ENCODE results near the gene FBXL3.

Gene FBXL3

GRCh38 chr13:77048681-77049080, 21.7 kb upstream of the FBXL3 start:
- Histone ChIP-seq H3K9me3 (ENCODE audit: control insufficient read depth, low read length) (no peaks in the 10 kb centered on the region), H3K79me2 (no peaks in the 10 kb centered on the region), H3K4me3 (ENCODE audit: low read depth, low read length) (no peak overlapping the region), H3K4me1 (no peaks in the 10 kb centered on the region), H2AFZ (no peak overlapping the region), H3K27ac (no peak overlapping the region), H3K27me3 (ENCODE audit: control insufficient read depth, insufficient read depth, low read length) (no peaks in the 10 kb centered on the region), H3K36me3 (ENCODE audit: control insufficient read depth, insufficient read depth, low read length) (no peaks in the 10 kb centered on the region), H3K4me2 (ENCODE audit: low read length) (no peak overlapping the region), H3K9ac (no peak overlapping the region)
- TF ChIP-seq, protein P1, sequence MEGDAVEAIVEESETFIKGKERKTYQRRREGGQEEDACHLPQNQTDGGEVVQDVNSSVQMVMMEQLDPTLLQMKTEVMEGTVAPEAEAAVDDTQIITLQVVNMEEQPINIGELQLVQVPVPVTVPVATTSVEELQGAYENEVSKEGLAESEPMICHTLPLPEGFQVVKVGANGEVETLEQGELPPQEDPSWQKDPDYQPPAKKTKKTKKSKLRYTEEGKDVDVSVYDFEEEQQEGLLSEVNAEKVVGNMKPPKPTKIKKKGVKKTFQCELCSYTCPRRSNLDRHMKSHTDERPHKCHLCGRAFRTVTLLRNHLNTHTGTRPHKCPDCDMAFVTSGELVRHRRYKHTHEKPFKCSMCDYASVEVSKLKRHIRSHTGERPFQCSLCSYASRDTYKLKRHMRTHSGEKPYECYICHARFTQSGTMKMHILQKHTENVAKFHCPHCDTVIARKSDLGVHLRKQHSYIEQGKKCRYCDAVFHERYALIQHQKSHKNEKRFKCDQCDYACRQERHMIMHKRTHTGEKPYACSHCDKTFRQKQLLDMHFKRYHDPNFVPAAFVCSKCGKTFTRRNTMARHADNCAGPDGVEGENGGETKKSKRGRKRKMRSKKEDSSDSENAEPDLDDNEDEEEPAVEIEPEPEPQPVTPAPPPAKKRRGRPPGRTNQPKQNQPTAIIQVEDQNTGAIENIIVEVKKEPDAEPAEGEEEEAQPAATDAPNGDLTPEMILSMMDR (IDR thresholded peaks at IDR 0.05), result no peak

DNA sequence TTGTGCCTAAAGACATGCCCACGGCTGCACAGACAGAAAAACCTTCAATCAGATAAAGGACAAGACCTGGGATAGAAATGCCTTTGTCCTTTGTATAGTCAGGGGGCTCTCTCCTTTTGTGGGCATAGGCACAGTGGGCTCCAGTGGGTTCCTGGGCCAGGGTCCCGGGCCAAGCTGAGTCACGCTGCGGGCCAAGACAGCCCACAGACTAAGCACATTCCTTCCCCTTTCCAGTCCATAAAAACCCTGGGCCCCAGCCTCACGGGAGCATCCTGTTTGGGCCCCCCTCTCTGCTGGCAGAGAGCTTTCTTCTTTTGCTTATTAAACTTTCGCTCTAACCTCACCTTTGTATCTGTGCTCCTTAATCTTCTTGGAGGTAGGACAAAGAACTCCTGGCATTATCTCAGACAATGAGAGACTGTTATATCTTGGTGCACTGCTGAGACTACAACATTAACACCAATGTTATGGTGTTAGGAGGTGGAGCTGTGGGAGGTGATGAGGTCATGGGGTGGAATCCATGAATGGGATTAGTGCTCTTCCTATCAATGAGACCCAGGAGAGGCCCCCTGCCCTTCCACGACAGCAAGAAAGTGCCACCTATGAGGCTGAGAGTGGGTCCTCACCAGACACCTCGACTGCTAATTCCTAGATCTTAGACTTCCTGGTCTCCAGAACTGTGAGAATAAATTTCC, 20.8 kb upstream of the FBXL3 start:
- TF ChIP-seq, protein P1 (IDR thresholded peaks at IDR 0.05), result no peak
- Histone ChIP-seq H3K27ac (no peak overlapping the region), H3K4me3 (ENCODE audit: low read depth, low read length) (no peak overlapping the region), H3K9ac (no peak overlapping the region), H3K4me1 (no peaks in the 10 kb centered on the region), H3K4me2 (ENCODE audit: low read length) (no peak overlapping the region), H2AFZ (no peak overlapping the region), H3K79me2 (no peaks in the 10 kb centered on the region), H3K27me3 (ENCODE audit: control insufficient read depth, insufficient read depth, low read length) (no peaks in the 10 kb centered on the region), H3K36me3 (ENCODE audit: control insufficient read depth, insufficient read depth, low read length) (no peaks in the 10 kb centered on the region), H3K9me3 (ENCODE audit: control insufficient read depth, low read length) (no peaks in the 10 kb centered on the region)

GRCh38 chr13:77042566-77043177, 15.7 kb upstream of the FBXL3 start:
- Histone ChIP-seq H3K36me3 (ENCODE audit: control insufficient read depth, insufficient read depth, low read length) (no peaks in the 10 kb centered on the region), H3K27me3 (ENCODE audit: control insufficient read depth, insufficient read depth, low read length) (no peaks in the 10 kb centered on the region), H3K4me2 (ENCODE audit: low read length) (no peak overlapping the region), H3K9me3 (ENCODE audit: control insufficient read depth, low read length) (no peaks in the 10 kb centered on the region), H3K27ac (no peak overlapping the region), H2AFZ (no peak overlapping the region), H3K4me3 (ENCODE audit: low read depth, low read length) (no peak overlapping the region), H3K9ac (no peak overlapping the region), H3K79me2 (no peaks in the 10 kb centered on the region), H3K4me1 (no peaks in the 10 kb centered on the region)
- TF ChIP-seq, protein P1 (IDR thresholded peaks at IDR 0.05), result no peak

DNA sequence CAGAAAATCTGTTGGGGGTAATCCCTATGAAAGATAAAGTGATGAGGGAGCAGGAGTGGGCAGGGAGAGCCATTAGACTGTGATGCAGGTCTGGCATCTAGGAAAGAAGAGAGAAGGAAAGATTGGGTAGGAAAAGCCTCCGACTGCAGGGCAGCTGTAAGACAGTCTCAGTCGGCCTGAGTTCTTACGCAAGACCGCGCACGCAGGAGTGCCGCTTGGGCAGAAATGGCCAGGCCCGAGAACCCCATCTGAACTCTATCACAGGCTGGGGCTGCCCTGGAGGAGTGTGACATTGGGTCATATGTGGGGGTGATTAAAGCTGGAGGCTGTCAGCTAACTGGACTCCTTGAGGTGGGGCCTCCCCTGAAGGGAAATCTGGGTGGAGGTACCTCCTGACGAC, 13.9 kb upstream of the FBXL3 start:
- TF ChIP-seq, protein P1 (IDR thresholded peaks at IDR 0.05), result no peak
- H3K79me2 ChIP-seq, result no peaks in the 10 kb centered on the region

DNA sequence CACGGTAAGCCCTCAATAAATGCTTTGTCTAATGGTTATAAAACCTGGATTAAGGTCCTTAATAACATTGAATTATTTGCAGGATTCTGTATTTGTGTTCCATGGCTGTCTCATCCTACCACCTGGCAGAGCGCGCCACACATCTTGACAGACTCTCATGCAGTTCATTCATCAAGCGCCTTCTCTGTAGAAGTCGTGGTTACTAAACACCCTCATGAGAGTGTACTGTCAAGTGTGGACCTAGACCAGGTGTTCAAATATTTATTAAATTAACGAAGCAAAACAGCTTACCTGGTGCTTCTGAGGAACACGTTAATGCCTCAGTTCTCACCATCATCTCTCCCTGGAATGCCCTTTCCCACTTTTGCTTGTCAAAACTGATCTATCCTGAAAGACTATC, 13.1 kb upstream of the FBXL3 start:
- H3K9ac ChIP-seq, result no peak overlapping the region
- no peaks in the 10 kb centered on the region for H3K27me3 ChIP-seq (ENCODE audit: control insufficient read depth, insufficient read depth, low read length)
- TF ChIP-seq, protein P1 (IDR thresholded peaks at IDR 0.05), result no peak

More for the DNA sequence above, 13.9 kb upstream of the FBXL3 start:
- no peak overlapping the region for H3K4me3 ChIP-seq (ENCODE audit: low read depth, low read length)
- H3K27me3 ChIP-seq (ENCODE audit: control insufficient read depth, insufficient read depth, low read length), result no peaks in the 10 kb centered on the region
- no peaks in the 10 kb centered on the region for H3K9me3 ChIP-seq (ENCODE audit: control insufficient read depth, low read length)
- no peak overlapping the region for H3K4me2 ChIP-seq (ENCODE audit: low read length)
- no peak overlapping the region for H2AFZ ChIP-seq
- no peak overlapping the region for H3K9ac ChIP-seq
- no peaks in the 10 kb centered on the region for H3K36me3 ChIP-seq (ENCODE audit: control insufficient read depth, insufficient read depth, low read length)
- no peak overlapping the region for H3K27ac ChIP-seq
- H3K4me1 ChIP-seq, result no peaks in the 10 kb centered on the region

More for the DNA sequence above, 13.1 kb upstream of the FBXL3 start:
- Histone ChIP-seq H3K79me2 (no peaks in the 10 kb centered on the region), H3K27ac (no peak overlapping the region), H3K4me1 (no peaks in the 10 kb centered on the region), H3K4me2 (ENCODE audit: low read length) (no peak overlapping the region), H2AFZ (no peak overlapping the region), H3K9me3 (ENCODE audit: control insufficient read depth, low read length) (no peaks in the 10 kb centered on the region), H3K36me3 (ENCODE audit: control insufficient read depth, insufficient read depth, low read length) (no peaks in the 10 kb centered on the region), H3K4me3 (ENCODE audit: low read depth, low read length) (no peak overlapping the region)
